Stimulated activated CD8-positive, alpha-beta memory T cell treated with anti-CD3 and anti-CD28 coated beads, Interleukin-4, amount 100 ng/mL, for 24 hours (primary cell): Measurements from ENCODE around the gene PRSS27.
"Not testable (repeated sequence)": the region's sequence is repeated elsewhere in the genome, so short reads cannot be mapped to it uniquely, and the experiment has no call there.

Experiments used
- DNase-seq: peaks from one replicate; pipeline ENCODE4 v3.0.0-alpha.2; 2020; ENCODE audit warnings: low read depth

PRSS27 gene

DNA sequence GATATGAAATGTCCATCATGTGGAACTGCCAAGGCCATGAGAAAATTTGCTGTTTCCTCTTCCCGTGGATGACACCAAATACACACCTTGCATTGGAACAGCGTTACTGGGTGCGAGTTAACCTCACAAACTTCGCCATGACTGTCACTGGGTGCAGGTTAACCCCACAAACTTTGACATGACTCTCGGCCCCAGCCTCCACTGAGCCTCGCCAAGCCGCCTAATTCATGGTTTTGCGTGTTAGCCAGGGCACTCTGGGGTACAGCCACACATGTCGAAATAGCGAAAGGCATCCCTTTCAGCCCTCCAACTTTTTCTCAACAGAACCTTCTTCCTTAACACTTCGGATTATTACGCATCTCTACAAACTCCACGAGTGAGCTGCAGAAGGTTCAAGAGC is 48.3 kb downstream of the PRSS27 start:
- no peak for DNase-seq

GRCh38 chr16:2671193-2671592 is 48.8 kb downstream of the PRSS27 start:
- not testable (repeated sequence) for DNase-seq

- DNase-seq = peak; percentile 53
Observed at GRCh38 chr16:2670017-2670416, 50.0 kb downstream of the PRSS27 start.

GRCh38 chr16:2669587-2669986 is 50.4 kb downstream of the PRSS27 start:
- DNase-seq = not testable (repeated sequence)

- not testable (repeated sequence) for DNase-seq
Observed at GRCh38 chr16:2666671-2667070, 53.4 kb downstream of the PRSS27 start.

DNA sequence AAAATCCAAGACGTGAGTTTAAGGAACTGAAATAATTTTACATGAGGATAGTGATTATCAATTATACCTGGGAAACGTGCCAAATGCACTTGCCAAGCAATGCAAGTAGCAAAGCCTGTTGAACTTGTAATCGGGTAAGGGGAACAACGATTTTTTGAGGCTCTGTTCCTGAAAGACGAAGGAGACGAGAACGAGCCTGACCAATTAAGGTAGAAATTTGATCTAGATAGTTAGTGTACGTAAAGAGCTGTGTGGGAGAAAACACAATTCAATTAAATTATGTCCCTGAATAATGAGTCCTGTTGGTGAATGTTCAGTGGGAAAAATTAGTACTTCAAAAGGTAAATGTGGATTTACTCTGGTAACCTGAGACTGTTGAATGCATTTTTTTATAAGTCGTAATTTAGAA is 55.4 kb downstream of the PRSS27 start:
- DNase-seq = no peak

- no peak for DNase-seq
Observed at GRCh38 chr16:2663553-2664546, 56.2 kb downstream of the PRSS27 start.
